Effector memory CD4-positive, alpha-beta T cell (primary cell): ENCODE data around the gene CCND1.

Experiments used
- DNase-seq, 3 donors: peaks; one replicate each; pipeline ENCODE4 v3.0.0-alpha.2; 2020
- H3K27ac ChIP-seq: 2 replicates; pipeline ENCODE4 v1.7.0; 2013; ENCODE audit warnings: mild to moderate bottlenecking, low read length, moderate library complexity; ENCODE audit not compliant: insufficient read depth, poor library complexity, severe bottlenecking
- H3K27me3 ChIP-seq: replicated peaks from 2 replicates; pipeline ENCODE4 v1.7.0; 2013; ENCODE audit warnings: mild to moderate bottlenecking, low read length; ENCODE audit not compliant: insufficient read depth, control insufficient read depth, poor library complexity, severe bottlenecking
- H3K36me3 ChIP-seq: 2 replicates; pipeline ENCODE4 v1.7.0; 2013; ENCODE audit warnings: mild to moderate bottlenecking, low read length, moderate library complexity; ENCODE audit not compliant: control insufficient read depth, insufficient read depth
- H3K4me1 ChIP-seq: 2 replicates; pipeline ENCODE4 v1.7.0; 2013; ENCODE audit warnings: low read length, mild to moderate bottlenecking; ENCODE audit not compliant: control insufficient read depth, insufficient read depth, poor library complexity, severe bottlenecking
- H3K4me3 ChIP-seq: 2 replicates; pipeline ENCODE4 v1.7.0; 2013; ENCODE audit warnings: low read length, low read depth, mild to moderate bottlenecking; ENCODE audit not compliant: insufficient read depth, poor library complexity, severe bottlenecking
- H3K9me3 ChIP-seq: 2 replicates; pipeline ENCODE4 v1.7.0; 2013; ENCODE audit warnings: mild to moderate bottlenecking, low read length, moderate library complexity; ENCODE audit not compliant: control insufficient read depth

Gene CCND1

DNA sequence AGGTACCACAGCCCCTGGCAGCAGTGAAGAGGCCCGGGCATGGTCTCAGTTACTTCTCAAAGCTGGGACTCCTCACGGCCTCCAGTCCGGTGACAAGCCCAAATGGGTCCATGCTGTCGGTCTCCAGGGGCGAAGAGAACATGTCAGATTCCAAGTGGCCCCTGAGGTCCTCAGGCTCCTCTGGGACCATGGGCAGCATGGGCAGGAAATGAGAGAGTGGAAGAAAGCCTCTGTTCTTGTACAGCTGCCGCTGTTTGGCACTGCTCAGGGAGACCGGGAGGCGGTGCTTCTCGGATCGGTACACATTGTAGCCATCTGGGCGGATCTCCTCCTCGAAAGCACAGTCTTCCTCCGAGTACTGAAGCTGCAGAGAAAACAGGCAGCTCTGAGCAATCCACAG lies 58.3 kb downstream of the CCND1 start:
- H3K4me1 ChIP-seq, result peaks cover 4% of the 10 kb centered on the region
- H3K4me3 ChIP-seq, result no peak overlapping the region
- no peak overlapping the region for H3K27ac ChIP-seq
- peaks cover 22% of the 10 kb centered on the region for H3K27me3 ChIP-seq
- H3K36me3 ChIP-seq, result no peaks in the 10 kb centered on the region
- H3K9me3 ChIP-seq, result no peaks in the 10 kb centered on the region
- no peak for DNase-seq

GRCh38 chr11:69700278-69701140 lies 59.6 kb downstream of the CCND1 start:
- Histone ChIP-seq H3K4me3 (no peak overlapping the region), H3K9me3 (no peaks in the 10 kb centered on the region), H3K4me1 (peaks cover 7% of the 10 kb centered on the region), H3K27ac (no peak overlapping the region), H3K36me3 (no peaks in the 10 kb centered on the region), H3K27me3 (peaks cover 26% of the 10 kb centered on the region)
- DNase-seq, result no peak

DNA sequence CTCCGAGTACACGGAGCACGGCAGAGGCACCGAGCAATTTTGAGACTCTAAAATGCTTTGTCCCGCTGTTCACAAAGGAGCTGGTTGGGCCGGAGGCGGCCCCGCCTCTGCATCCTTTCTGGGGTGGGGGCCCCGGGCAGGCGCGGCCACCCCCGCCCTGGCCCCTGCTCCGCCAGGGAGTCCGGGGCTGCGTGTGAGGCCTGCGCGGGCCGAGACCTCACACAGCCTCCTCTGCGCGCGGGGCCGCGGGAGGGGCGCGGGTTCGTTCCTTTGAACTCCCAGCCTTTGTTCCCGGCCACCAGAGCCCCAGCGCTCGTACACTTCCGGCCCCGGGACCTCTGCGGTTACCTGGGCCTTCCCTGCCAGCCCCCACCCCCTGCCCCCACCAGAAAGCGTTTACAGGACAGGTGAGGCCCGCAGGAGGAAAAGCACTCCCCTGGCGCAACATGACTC lies 61.3 kb downstream of the CCND1 start:
- no peak overlapping the region for H3K4me3 ChIP-seq
- no peaks in the 10 kb centered on the region for H3K9me3 ChIP-seq
- DNase-seq, result no peak
- peaks cover 7% of the 10 kb centered on the region for H3K4me1 ChIP-seq
- H3K36me3 ChIP-seq, result no peaks in the 10 kb centered on the region
- peaks cover 36% of the 10 kb centered on the region for H3K27me3 ChIP-seq
- no peak overlapping the region for H3K27ac ChIP-seq

DNA sequence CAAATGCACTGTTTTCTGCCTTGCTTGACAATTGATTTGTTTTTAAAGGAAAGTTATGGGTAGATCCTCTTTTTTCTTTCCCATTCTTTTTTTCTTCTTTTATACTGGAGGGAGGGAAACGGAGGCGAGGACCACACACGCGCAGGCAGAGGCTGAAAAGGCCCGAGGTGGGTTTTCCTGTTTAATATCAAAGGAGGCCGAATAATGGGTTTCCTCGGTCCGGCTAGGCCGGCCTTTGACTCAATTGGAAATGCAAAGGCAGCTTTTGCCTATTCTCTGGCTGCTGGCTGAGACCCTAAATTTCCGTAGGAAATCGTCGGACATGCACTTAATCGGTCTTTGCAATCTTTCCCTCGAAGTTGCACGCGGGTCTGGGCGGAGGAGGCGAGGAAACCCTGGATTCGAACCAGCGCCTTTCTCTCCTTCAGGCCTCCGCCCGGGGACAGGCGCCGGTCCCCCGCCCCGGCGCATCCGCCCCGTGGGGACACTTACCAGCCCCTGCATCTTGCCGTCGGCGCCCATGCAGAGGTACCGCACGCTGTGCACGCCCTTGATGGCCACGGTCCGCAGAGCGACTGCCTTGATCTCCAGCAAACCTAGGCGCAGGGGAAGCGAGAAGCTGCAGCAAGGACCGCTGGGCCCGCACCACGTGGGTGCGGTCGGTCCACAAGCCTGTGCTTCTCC lies 62.0 kb downstream of the CCND1 start:
- no peaks in the 10 kb centered on the region for H3K36me3 ChIP-seq
- peaks cover 36% of the 10 kb centered on the region for H3K27me3 ChIP-seq
- H3K4me1 ChIP-seq, result peaks cover 7% of the 10 kb centered on the region
- no peak overlapping the region for H3K27ac ChIP-seq
- no peaks in the 10 kb centered on the region for H3K9me3 ChIP-seq
- no peak overlapping the region for H3K4me3 ChIP-seq
- no peak for DNase-seq

GRCh38 chr11:69703453-69703767 lies 62.5 kb downstream of the CCND1 start:
- Histone ChIP-seq H3K9me3 (no peaks in the 10 kb centered on the region), H3K4me3 (no peak overlapping the region), H3K27ac (no peak overlapping the region), H3K4me1 (peaks cover 7% of the 10 kb centered on the region), H3K27me3 (peaks cover 36% of the 10 kb centered on the region), H3K36me3 (no peaks in the 10 kb centered on the region)
- DNase-seq, result no peak
